ENCODE results near the gene KPNA6. TPM values are rescaled to one million over a fixed set of nuclear protein-coding genes. Genes with fewer than 3 reads are reported as not detected.
"Not testable (repeated sequence)": the region's sequence is repeated elsewhere in the genome, so short reads cannot be mapped to it uniquely, and the experiment has no call there.

The KPNA6 gene
- total and polyA plus RNA-seq, 7 experiments from 2014 or later, result 19.5 to 63.7 (median 48.4) TPM

DNA sequence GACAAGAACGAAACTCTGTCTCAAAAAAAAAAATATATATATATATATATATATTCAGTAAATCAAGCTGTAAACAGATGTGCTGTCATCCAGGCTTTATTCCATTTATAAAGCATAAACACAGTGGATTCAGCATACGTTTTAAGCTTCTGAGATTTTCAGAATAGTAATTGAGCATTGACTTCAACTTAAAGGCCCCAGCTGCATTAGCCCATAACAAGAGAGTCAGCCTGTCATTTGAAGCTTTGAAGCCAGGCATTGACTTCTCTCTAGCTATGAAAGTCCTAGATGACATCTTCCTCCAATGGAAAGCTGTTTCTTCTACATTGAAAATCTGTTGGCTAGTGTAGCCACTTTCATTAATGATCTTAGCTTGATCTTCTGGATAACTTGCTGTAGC is 6.6 kb downstream of the KPNA6 start:
- ATAC-seq (no peak), DNase-seq (no peak)
- peaks cover 41 to 50% of the 10 kb centered on the region in 2 donors for H3K4me1 ChIP-seq (ENCODE audit: control insufficient read depth in 2 of 2, insufficient read depth in 2 of 2, low read length in 2 of 2)
- ChIA-PET CTCF (interaction anchor here (0.6 kb wide), 1 partner anchor 148 kb away, joined by 3 read pairs; no protein-coding TSS in a partner anchor), POLR2A (interaction anchor here (1.0 to 1.4 kb wide), 2 partner anchors 28 to 280 kb away, joined by 5 read pairs; partner anchors contain the start of gene BSDC1)
- intact Hi-C loops (cut with micrococcal nuclease), result no loop called here
- no peaks in the 10 kb centered on the region for H3K9me3 ChIP-seq (ENCODE audit: control insufficient read depth in 2 of 3, low read length in 3 of 3)
- Mint-ChIP-seq H3K27ac (peak overlapping the region in 5 of 9 donors; percentile 17 to 60 (median 30)), H3K36me3 (peaks cover 0 to 6% (median 0%) of the 10 kb centered on the region in 5 donors), H3K4me1 (peaks cover 44 to 85% (median 66%) of the 10 kb centered on the region in 7 donors), H3K4me3 (peak overlapping the region in 5 of 10 donors; percentile 14 to 47 (median 27)), H3K27me3 (no peaks in the 10 kb centered on the region), H3K9me3 (peaks cover 0 to 2% (median 0%) of the 10 kb centered on the region in 11 donors)
- H3K27me3 ChIP-seq (ENCODE audit: control insufficient read depth in 2 of 2, insufficient read depth in 2 of 2, low read length in 2 of 2), result no peaks in the 10 kb centered on the region
- H3K27ac ChIP-seq (ENCODE audit: low read depth, low read length), result peak overlapping the region; percentile 13
- no peak overlapping the region for H3K4me3 ChIP-seq (ENCODE audit: low read length)
- no peaks in the 10 kb centered on the region for H3K36me3 ChIP-seq (ENCODE audit: control insufficient read depth in 2 of 3, insufficient read depth in 3 of 3, low read length in 3 of 3)

GRCh38 chr1:32115496-32115895 is 7.6 kb downstream of the KPNA6 start:
- POLR2A ChIA-PET, result interaction anchor here (0.6 kb wide), 1 partner anchor 22 kb away, joined by 3 read pairs; no protein-coding TSS in a partner anchor
- H3K4me3 Mint-ChIP-seq, result no peak overlapping the region
- peaks cover 39 to 78% (median 58%) of the 10 kb centered on the region in 7 donors for H3K4me1 Mint-ChIP-seq
- H3K36me3 Mint-ChIP-seq, result peaks cover 0 to 6% (median 0%) of the 10 kb centered on the region in 5 donors
- peak overlapping the region in 3 of 9 donors; percentile 21 to 48 (median 28) for H3K27ac Mint-ChIP-seq
- CTCF ChIA-PET, result no interaction called here
- H3K9me3 Mint-ChIP-seq, result peaks cover 0 to 2% (median 0%) of the 10 kb centered on the region in 11 donors
- no peaks in the 10 kb centered on the region for H3K9me3 ChIP-seq (ENCODE audit: control insufficient read depth in 2 of 3, low read length in 3 of 3)
- H3K27me3 ChIP-seq (ENCODE audit: control insufficient read depth in 2 of 2, insufficient read depth in 2 of 2, low read length in 2 of 2), result no peaks in the 10 kb centered on the region
- peaks cover 37 to 39% of the 10 kb centered on the region in 2 donors for H3K4me1 ChIP-seq (ENCODE audit: control insufficient read depth in 2 of 2, insufficient read depth in 2 of 2, low read length in 2 of 2)
- DNase-seq, result no peak
- H3K27me3 Mint-ChIP-seq, result no peaks in the 10 kb centered on the region
- H3K4me3 ChIP-seq (ENCODE audit: low read length), result no peak overlapping the region
- no peak for ATAC-seq
- no peaks in the 10 kb centered on the region for H3K36me3 ChIP-seq (ENCODE audit: control insufficient read depth in 2 of 3, insufficient read depth in 3 of 3, low read length in 3 of 3)
- no peak overlapping the region for H3K27ac ChIP-seq (ENCODE audit: low read depth, low read length)
- intact Hi-C loops (cut with micrococcal nuclease), result no loop called here

GRCh38 chr1:32116531-32116930 is 8.7 kb downstream of the KPNA6 start:
- Histone ChIP-seq H3K4me1 (ENCODE audit: control insufficient read depth in 2 of 2, insufficient read depth in 2 of 2, low read length in 2 of 2) (peaks cover 31 to 36% of the 10 kb centered on the region in 2 donors), H3K4me3 (ENCODE audit: low read length) (no peak overlapping the region), H3K36me3 (ENCODE audit: control insufficient read depth in 2 of 3, insufficient read depth in 3 of 3, low read length in 3 of 3) (no peaks in the 10 kb centered on the region), H3K9me3 (ENCODE audit: control insufficient read depth in 2 of 3, low read length in 3 of 3) (no peaks in the 10 kb centered on the region), H3K27me3 (ENCODE audit: control insufficient read depth in 2 of 2, insufficient read depth in 2 of 2, low read length in 2 of 2) (no peaks in the 10 kb centered on the region), H3K27ac (ENCODE audit: low read depth, low read length) (no peak overlapping the region)
- POLR2A ChIA-PET, result interaction anchor here (0.6 kb wide), 1 partner anchor 205 kb away, joined by 3 read pairs; no protein-coding TSS in a partner anchor
- Mint-ChIP-seq H3K27ac (peak overlapping the region in 2 of 9 donors; percentile 47 to 76), H3K27me3 (no peaks in the 10 kb centered on the region), H3K4me3 (peak overlapping the region in 4 of 10 donors; percentile 13 to 51 (median 22)), H3K36me3 (peaks cover 0 to 13% (median 6%) of the 10 kb centered on the region in 5 donors), H3K9me3 (no peaks in the 10 kb centered on the region), H3K4me1 (peaks cover 35 to 78% (median 55%) of the 10 kb centered on the region in 7 donors)
- intact Hi-C loops (cut with micrococcal nuclease), result no loop called here
- CTCF ChIA-PET, result no interaction called here
- DNase-seq (no peak), ATAC-seq (no peak)

- no peak overlapping the region for H3K4me3 ChIP-seq (ENCODE audit: low read length)
- intact Hi-C loops (cut with micrococcal nuclease), result no loop called here
- H3K4me1 ChIP-seq (ENCODE audit: control insufficient read depth in 2 of 2, insufficient read depth in 2 of 2, low read length in 2 of 2), result peaks cover 18 to 20% of the 10 kb centered on the region in 2 donors
- no peaks in the 10 kb centered on the region for H3K36me3 ChIP-seq (ENCODE audit: control insufficient read depth in 2 of 3, insufficient read depth in 3 of 3, low read length in 3 of 3)
- DNase-seq (peak in 3 of 9 donors; percentile 18 to 41 (median 25)), ATAC-seq (no peak)
- Mint-ChIP-seq H3K36me3 (peaks cover 0 to 18% (median 6%) of the 10 kb centered on the region in 5 donors), H3K9me3 (no peaks in the 10 kb centered on the region), H3K27me3 (no peaks in the 10 kb centered on the region), H3K4me1 (peaks cover 28 to 71% (median 56%) of the 10 kb centered on the region in 7 donors), H3K27ac (peak overlapping the region; percentile 15 to 91 (median 81)), H3K4me3 (peak overlapping the region; percentile 16 to 86 (median 62))
- H3K9me3 ChIP-seq (ENCODE audit: control insufficient read depth in 2 of 3, low read length in 3 of 3), result no peaks in the 10 kb centered on the region
- ChIA-PET CTCF (no interaction called here), POLR2A (interaction anchor here (0.6 to 3.1 kb wide), 5 partner anchors 11 to 477 kb away, joined by 3 to 13 read pairs (median 5); partner anchors contain the start of genes KPNA6 and PEF1)
- no peaks in the 10 kb centered on the region for H3K27me3 ChIP-seq (ENCODE audit: control insufficient read depth in 2 of 2, insufficient read depth in 2 of 2, low read length in 2 of 2)
- no peak overlapping the region for H3K27ac ChIP-seq (ENCODE audit: low read depth, low read length)
Observed at GRCh38 chr1:32122151-32122550, 14.3 kb downstream of the KPNA6 start.

DNA sequence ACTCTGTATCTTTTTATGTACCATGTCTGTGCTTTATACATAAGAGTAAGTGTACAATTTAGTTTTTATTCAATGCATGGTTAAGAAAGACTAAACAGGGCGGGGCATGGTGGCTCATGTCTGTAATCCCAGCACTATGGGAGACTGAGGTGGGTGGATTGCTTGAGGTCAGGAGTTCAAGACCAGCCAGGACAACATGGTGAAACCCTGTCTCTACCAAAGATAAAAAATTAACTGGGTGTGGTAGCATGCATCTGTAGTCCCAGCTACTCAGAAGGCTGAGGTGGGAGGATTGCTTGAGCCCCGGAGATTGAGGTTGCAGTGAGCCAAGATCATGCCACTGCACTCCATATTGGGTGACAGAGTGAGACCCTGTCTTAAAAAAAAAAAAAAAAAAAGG is 15.5 kb downstream of the KPNA6 start:
- H3K27ac Mint-ChIP-seq, result peak overlapping the region in 1 of 9 donors; percentile 49
- DNase-seq; H3K27me3 Mint-ChIP-seq; H3K9me3 Mint-ChIP-seq; H3K4me3 ChIP-seq (ENCODE audit: low read length); H3K27me3 ChIP-seq (ENCODE audit: control insufficient read depth in 2 of 2, insufficient read depth in 2 of 2, low read length in 2 of 2); H3K9me3 ChIP-seq (ENCODE audit: control insufficient read depth in 2 of 3, low read length in 3 of 3); intact Hi-C loops (cut with micrococcal nuclease); ATAC-seq; H3K36me3 ChIP-seq (ENCODE audit: control insufficient read depth in 2 of 3, insufficient read depth in 3 of 3, low read length in 3 of 3); H3K27ac ChIP-seq (ENCODE audit: low read depth, low read length): not testable (repeated sequence)
- CTCF ChIA-PET, result interaction anchor here (0.7 kb wide), 1 partner anchor 33 kb away, joined by 4 read pairs; no protein-coding TSS in a partner anchor
- H3K36me3 Mint-ChIP-seq, result peaks cover 0 to 19% (median 6%) of the 10 kb centered on the region in 5 donors
- POLR2A ChIA-PET, result interaction anchor here (3.1 kb wide), 1 partner anchor 15 kb away, joined by 13 read pairs; the partner anchor contains the start of gene KPNA6
- peaks cover 37 to 75% (median 60%) of the 10 kb centered on the region in 7 donors for H3K4me1 Mint-ChIP-seq
- H3K4me1 ChIP-seq (ENCODE audit: control insufficient read depth in 2 of 2, insufficient read depth in 2 of 2, low read length in 2 of 2), result peaks cover 20 to 22% of the 10 kb centered on the region in 2 donors
- H3K4me3 Mint-ChIP-seq, result peak overlapping the region in 3 of 10 donors; percentile 25 to 86 (median 84)

GRCh38 chr1:32125313-32125712 is 17.5 kb downstream of the KPNA6 start:
- Mint-ChIP-seq H3K27ac (peak overlapping the region in 1 of 9 donors; percentile 7), H3K36me3 (peaks cover 0 to 19% (median 6%) of the 10 kb centered on the region in 5 donors), H3K4me1 (peaks cover 45 to 82% (median 70%) of the 10 kb centered on the region in 7 donors), H3K9me3 (no peaks in the 10 kb centered on the region), H3K27me3 (no peaks in the 10 kb centered on the region), H3K4me3 (no peak overlapping the region)
- ChIA-PET POLR2A (no interaction called here), CTCF (no interaction called here)
- Histone ChIP-seq H3K4me3 (ENCODE audit: low read length) (no peak overlapping the region), H3K4me1 (ENCODE audit: control insufficient read depth in 2 of 2, insufficient read depth in 2 of 2, low read length in 2 of 2) (peaks cover 21 to 31% of the 10 kb centered on the region in 2 donors), H3K9me3 (ENCODE audit: control insufficient read depth in 2 of 3, low read length in 3 of 3) (no peaks in the 10 kb centered on the region), H3K27ac (ENCODE audit: low read depth, low read length) (no peak overlapping the region), H3K36me3 (ENCODE audit: control insufficient read depth in 2 of 3, insufficient read depth in 3 of 3, low read length in 3 of 3) (no peaks in the 10 kb centered on the region), H3K27me3 (ENCODE audit: control insufficient read depth in 2 of 2, insufficient read depth in 2 of 2, low read length in 2 of 2) (no peaks in the 10 kb centered on the region)
- intact Hi-C loops (cut with micrococcal nuclease), result no loop called here
- ATAC-seq (no peak), DNase-seq (no peak)
